HG03060 (cell line): Measurements from ENCODE around the gene PPP6R3.
"Not testable (repeated sequence)": the region's sequence is repeated elsewhere in the genome, so short reads cannot be mapped to it uniquely, and the experiment has no call there.

Source experiments
- ATAC-seq: cut with Tn5 transposase; IDR thresholded peaks from one replicate; pipeline ENCODE4 v1.9.1; 2021; ENCODE audit warnings: low read depth, moderate number of reproducible peaks; ENCODE audit not compliant: unreplicated experiment

The PPP6R3 gene

GRCh38 chr11:68455485-68455884 is 5.1 kb upstream of the PPP6R3 start:
- ATAC-seq = no peak

- no peak for ATAC-seq
Measured at GRCh38 chr11:68457216-68457897, 3.2 kb upstream of the PPP6R3 start.

GRCh38 chr11:68457898-68458249 is 2.7 kb upstream of the PPP6R3 start:
- no peak for ATAC-seq

GRCh38 chr11:68458340-68458739 is 2.2 kb upstream of the PPP6R3 start:
- ATAC-seq = not testable (repeated sequence)

- peak; percentile 65 for ATAC-seq
Measured at GRCh38 chr11:68459886-68460740, 439 bp upstream of the PPP6R3 start.

GRCh38 chr11:68461575-68461917 is 994 bp downstream of the PPP6R3 start:
- ATAC-seq = no peak

- ATAC-seq = no peak
Measured at GRCh38 chr11:68463714-68464113, 3.2 kb downstream of the PPP6R3 start.

- ATAC-seq = no peak
Measured at GRCh38 chr11:68467201-68467834, 6.8 kb downstream of the PPP6R3 start.

- ATAC-seq = no peak
Measured at GRCh38 chr11:68468217-68468828, 7.8 kb downstream of the PPP6R3 start.

- ATAC-seq = no peak
Measured at GRCh38 chr11:68469122-68469521, 8.6 kb downstream of the PPP6R3 start.

- ATAC-seq = no peak
Measured at GRCh38 chr11:68469642-68470041, 9.1 kb downstream of the PPP6R3 start.

GRCh38 chr11:68470304-68470811 is 9.8 kb downstream of the PPP6R3 start:
- no peak for ATAC-seq

- no peak for ATAC-seq
Measured at GRCh38 chr11:68471360-68472340, 11.1 kb downstream of the PPP6R3 start.

GRCh38 chr11:68472778-68473177 is 12.2 kb downstream of the PPP6R3 start:
- ATAC-seq = no peak

- no peak for ATAC-seq
Measured at GRCh38 chr11:68473693-68474092, 13.1 kb downstream of the PPP6R3 start.

- ATAC-seq = not testable (repeated sequence)
Measured at GRCh38 chr11:68475626-68476025, 15.1 kb downstream of the PPP6R3 start.

- ATAC-seq = no peak
Measured at GRCh38 chr11:68479390-68479789, 18.8 kb downstream of the PPP6R3 start.

GRCh38 chr11:68480193-68480592 is 19.6 kb downstream of the PPP6R3 start:
- ATAC-seq = no peak

- ATAC-seq = no peak
Measured at GRCh38 chr11:68480852-68481510, 20.4 kb downstream of the PPP6R3 start.
